T-helper 1 cell (primary cell): ENCODE results near the gene SLC7A6.
A peak's percentile ranks its signal among the peaks of the same experiment; 100 is the strongest.

Source experiments
- DNase-seq, 5 donors: peaks; one replicate each; pipeline ENCODE4 v3.0.0-alpha.2; 2012 to 2020

Gene SLC7A6

GRCh38 chr16:68310774-68311511 is 46.6 kb downstream of the SLC7A6 start, which contains the start of the genes PRMT7 and SLC7A6OS:
Gene PRMT7, plus strand, starts transcription at chr16:68311019. Its CDS starts 4,961 bp downstream, at chr16:68315980.
Gene SLC7A6OS, minus strand, starts transcription at chr16:68310946. Its CDS starts 20 bp downstream, at chr16:68310926.
- peak; percentile 89 to 95 (median 90) for DNase-seq

GRCh38 chr16:68313116-68313515 is 48.8 kb downstream of the SLC7A6 start:
- DNase-seq: no peak

GRCh38 chr16:68319185-68319908 is 55.0 kb downstream of the SLC7A6 start:
- peak in 1 of 5 donors; percentile 28 for DNase-seq

- no peak for DNase-seq
These were observed 60.0 kb downstream of the SLC7A6 start for GRCh38 chr16:68324336-68324735.

GRCh38 chr16:68324780-68325357 is 60.5 kb downstream of the SLC7A6 start:
- DNase-seq: no peak

GRCh38 chr16:68328151-68328859 is 64.0 kb downstream of the SLC7A6 start:
- peak; percentile 54 to 81 (median 68) for DNase-seq

- no peak for DNase-seq
These were observed 64.6 kb downstream of the SLC7A6 start for GRCh38 chr16:68328860-68329390.

- no peak for DNase-seq
These were observed 67.6 kb downstream of the SLC7A6 start for GRCh38 chr16:68331879-68332410.

- peak in 1 of 5 donors; percentile 40 for DNase-seq
These were observed 68.2 kb downstream of the SLC7A6 start for GRCh38 chr16:68332411-68333121.

- no peak for DNase-seq
These were observed 70.8 kb downstream of the SLC7A6 start for GRCh38 chr16:68335175-68335574.

- DNase-seq: no peak
These were observed 74.2 kb downstream of the SLC7A6 start for GRCh38 chr16:68338326-68339119.

- no peak for DNase-seq
These were observed 74.9 kb downstream of the SLC7A6 start for GRCh38 chr16:68339214-68339613.

GRCh38 chr16:68342620-68343019 is 78.3 kb downstream of the SLC7A6 start:
- DNase-seq: no peak

- no peak for DNase-seq
These were observed 78.8 kb downstream of the SLC7A6 start for GRCh38 chr16:68343137-68343536.

- no peak for DNase-seq
These were observed 79.9 kb downstream of the SLC7A6 start for GRCh38 chr16:68344252-68344651.

- DNase-seq: no peak
These were observed 81.1 kb downstream of the SLC7A6 start for GRCh38 chr16:68345351-68345810.

- no peak for DNase-seq
These were observed 81.8 kb downstream of the SLC7A6 start for GRCh38 chr16:68345958-68346635.

GRCh38 chr16:68346892-68347480 is 82.7 kb downstream of the SLC7A6 start:
- DNase-seq: no peak

GRCh38 chr16:68347605-68348004 is 83.3 kb downstream of the SLC7A6 start:
- DNase-seq: no peak
